A549 (cell line): ENCODE data around the gene CD151.

Experiments used
- MAFK ChIP-seq: fragments of 450-650 bp; IDR thresholded peaks from 2 replicates; pipeline ENCODE4 v1.6.1; 2014; ENCODE audit not compliant: partially characterized antibody
- NR3C1 ChIP-seq: fragments of >200 bp; sonication (Bioruptor Twin); formaldehyde crosslinking; IDR thresholded peaks from 3 replicates; pipeline ENCODE4 v1.6.1; 2017
- PHF8 ChIP-seq: fragments of 200-600 bp; sonication (generic); IDR thresholded peaks from 2 replicates; pipeline ENCODE4 v1.6.1; 2016; ENCODE audit warnings: low read depth, mild to moderate bottlenecking, antibody characterized with exemption, moderate library complexity, borderline replicate concordance
- POLR2A ChIP-seq: IDR thresholded peaks from 2 replicates; pipeline ENCODE4 v1.6.1; 2012; ENCODE audit warnings: mild to moderate bottlenecking, low read length
- RNF2 ChIP-seq: fragments of 200-600 bp; sonication (generic); IDR thresholded peaks from 2 replicates; pipeline ENCODE4 v1.6.1; 2016; ENCODE audit warnings: low read depth, mild to moderate bottlenecking, antibody characterized with exemption, moderate library complexity, borderline replicate concordance
- TF ChIP-seq, protein P1 (sequence below): fragments of 200-600 bp; sonication (generic); IDR thresholded peaks from 2 replicates; pipeline ENCODE4 v1.6.1; 2016; ENCODE audit warnings: antibody characterized with exemption, mild to moderate bottlenecking, moderate library complexity
- TF ChIP-seq, protein P2 (sequence below): fragments of >200 bp; sonication (Bioruptor Twin); formaldehyde crosslinking; IDR thresholded peaks from 3 replicates; pipeline ENCODE4 v1.5.1; 2016
- TF ChIP-seq, protein P3 (sequence below): fragments of >200 bp; sonication (Bioruptor Twin); formaldehyde crosslinking; IDR thresholded peaks from 3 replicates; pipeline ENCODE4 v1.6.1; 2016

DNA sequence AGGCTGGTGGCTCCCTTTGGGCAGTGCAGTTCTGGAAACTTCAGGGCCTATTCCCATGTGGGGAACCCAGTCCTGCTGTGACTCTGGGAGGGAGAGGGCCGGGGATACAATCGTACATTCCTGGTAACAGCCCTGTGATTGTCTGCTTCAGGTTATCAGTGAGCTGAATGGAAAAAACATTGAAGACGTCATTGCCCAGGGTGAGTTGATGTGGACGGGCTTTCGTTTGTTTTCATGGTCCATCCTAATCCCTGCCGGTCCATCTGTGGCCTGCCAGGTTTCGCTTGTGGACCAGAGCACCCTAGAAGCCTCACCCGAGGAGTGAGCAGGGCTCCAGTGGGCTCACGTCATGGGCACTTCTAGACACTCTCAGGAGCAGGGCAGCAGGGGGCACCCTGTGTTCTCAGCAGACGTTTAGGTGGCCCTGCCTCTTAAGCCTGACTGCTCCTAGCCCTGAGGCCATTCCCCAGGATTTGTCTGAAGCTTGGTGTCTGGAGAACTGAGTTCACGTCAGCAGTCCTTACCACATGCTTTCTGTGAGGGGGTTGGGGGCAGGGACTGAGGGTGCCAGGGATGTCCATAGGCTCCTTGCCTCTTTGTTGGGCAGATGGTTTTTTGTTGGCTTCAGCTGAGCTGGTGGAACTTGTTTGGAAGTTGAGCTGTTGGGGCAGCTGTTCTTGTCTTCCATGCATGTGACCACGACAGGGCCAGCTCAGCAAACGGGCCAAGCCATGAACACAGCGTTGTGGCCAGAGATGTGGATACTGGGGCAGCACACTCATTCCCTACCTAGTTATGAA lies 21.1 kb upstream of the CD151 start:
- no peak for TF ChIP-seq PHF8
- TF ChIP-seq, protein P1, sequence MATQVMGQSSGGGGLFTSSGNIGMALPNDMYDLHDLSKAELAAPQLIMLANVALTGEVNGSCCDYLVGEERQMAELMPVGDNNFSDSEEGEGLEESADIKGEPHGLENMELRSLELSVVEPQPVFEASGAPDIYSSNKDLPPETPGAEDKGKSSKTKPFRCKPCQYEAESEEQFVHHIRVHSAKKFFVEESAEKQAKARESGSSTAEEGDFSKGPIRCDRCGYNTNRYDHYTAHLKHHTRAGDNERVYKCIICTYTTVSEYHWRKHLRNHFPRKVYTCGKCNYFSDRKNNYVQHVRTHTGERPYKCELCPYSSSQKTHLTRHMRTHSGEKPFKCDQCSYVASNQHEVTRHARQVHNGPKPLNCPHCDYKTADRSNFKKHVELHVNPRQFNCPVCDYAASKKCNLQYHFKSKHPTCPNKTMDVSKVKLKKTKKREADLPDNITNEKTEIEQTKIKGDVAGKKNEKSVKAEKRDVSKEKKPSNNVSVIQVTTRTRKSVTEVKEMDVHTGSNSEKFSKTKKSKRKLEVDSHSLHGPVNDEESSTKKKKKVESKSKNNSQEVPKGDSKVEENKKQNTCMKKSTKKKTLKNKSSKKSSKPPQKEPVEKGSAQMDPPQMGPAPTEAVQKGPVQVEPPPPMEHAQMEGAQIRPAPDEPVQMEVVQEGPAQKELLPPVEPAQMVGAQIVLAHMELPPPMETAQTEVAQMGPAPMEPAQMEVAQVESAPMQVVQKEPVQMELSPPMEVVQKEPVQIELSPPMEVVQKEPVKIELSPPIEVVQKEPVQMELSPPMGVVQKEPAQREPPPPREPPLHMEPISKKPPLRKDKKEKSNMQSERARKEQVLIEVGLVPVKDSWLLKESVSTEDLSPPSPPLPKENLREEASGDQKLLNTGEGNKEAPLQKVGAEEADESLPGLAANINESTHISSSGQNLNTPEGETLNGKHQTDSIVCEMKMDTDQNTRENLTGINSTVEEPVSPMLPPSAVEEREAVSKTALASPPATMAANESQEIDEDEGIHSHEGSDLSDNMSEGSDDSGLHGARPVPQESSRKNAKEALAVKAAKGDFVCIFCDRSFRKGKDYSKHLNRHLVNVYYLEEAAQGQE, result no peak
- no peak for TF ChIP-seq NR3C1
- TF ChIP-seq, protein P2, sequence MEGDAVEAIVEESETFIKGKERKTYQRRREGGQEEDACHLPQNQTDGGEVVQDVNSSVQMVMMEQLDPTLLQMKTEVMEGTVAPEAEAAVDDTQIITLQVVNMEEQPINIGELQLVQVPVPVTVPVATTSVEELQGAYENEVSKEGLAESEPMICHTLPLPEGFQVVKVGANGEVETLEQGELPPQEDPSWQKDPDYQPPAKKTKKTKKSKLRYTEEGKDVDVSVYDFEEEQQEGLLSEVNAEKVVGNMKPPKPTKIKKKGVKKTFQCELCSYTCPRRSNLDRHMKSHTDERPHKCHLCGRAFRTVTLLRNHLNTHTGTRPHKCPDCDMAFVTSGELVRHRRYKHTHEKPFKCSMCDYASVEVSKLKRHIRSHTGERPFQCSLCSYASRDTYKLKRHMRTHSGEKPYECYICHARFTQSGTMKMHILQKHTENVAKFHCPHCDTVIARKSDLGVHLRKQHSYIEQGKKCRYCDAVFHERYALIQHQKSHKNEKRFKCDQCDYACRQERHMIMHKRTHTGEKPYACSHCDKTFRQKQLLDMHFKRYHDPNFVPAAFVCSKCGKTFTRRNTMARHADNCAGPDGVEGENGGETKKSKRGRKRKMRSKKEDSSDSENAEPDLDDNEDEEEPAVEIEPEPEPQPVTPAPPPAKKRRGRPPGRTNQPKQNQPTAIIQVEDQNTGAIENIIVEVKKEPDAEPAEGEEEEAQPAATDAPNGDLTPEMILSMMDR, result no peak
- no peak for TF ChIP-seq POLR2A
- TF ChIP-seq, protein P3, sequence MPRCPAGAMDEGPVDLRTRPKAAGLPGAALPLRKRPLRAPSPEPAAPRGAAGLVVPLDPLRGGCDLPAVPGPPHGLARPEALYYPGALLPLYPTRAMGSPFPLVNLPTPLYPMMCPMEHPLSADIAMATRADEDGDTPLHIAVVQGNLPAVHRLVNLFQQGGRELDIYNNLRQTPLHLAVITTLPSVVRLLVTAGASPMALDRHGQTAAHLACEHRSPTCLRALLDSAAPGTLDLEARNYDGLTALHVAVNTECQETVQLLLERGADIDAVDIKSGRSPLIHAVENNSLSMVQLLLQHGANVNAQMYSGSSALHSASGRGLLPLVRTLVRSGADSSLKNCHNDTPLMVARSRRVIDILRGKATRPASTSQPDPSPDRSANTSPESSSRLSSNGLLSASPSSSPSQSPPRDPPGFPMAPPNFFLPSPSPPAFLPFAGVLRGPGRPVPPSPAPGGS, result no peak
- no peak for TF ChIP-seq MAFK
- no peak for TF ChIP-seq RNF2
